Measurements from ENCODE around the gene CD44.

The CD44 gene

DNA sequence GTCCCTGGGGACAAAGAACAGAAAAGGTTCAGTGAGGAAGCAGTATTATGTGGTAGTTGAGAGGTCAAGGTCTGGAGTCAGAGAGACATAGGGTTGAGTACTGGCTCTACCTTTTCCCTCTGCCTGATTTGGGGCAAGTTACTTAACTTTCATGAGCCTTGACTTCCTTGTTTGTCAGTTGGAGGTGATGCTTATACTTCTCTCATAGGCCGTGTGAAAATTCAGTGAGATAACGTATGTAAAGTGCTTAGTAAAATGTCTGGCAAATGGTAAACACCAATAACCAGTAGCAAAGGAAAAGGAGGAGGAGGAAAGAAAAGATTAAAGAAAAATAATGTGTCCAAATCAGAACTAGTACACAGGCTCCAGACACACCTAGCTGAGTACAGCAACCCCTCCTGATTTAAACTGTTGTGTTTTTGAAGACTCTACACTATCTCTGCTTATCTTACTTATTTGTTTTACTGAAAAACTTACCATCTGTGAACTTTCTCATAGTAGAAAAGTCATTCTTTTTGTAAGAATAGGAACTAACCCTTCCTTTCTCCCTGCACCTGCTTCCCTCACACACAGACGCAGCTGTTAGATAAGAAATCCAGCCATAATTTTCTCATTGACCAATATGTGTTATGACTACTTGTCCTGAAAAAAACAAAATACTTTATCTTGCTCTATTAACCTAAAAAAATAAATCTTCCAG, 126.9 kb downstream of the CD44 start:
- Histone ChIP-seq H2AFZ (ENCODE audit: low read depth, low read length, severe bottlenecking) (no peak overlapping the region), H4K20me1 (ENCODE audit: low read depth, low read length) (no peaks in the 10 kb centered on the region), H3F3A (ENCODE audit: insufficient read depth) (no peaks in the 10 kb centered on the region), H3K27me3 (ENCODE audit: low read length) (no peaks in the 10 kb centered on the region), H3K79me2 (ENCODE audit: insufficient read depth, low read length) (no peaks in the 10 kb centered on the region), H3K9me3 (ENCODE audit: insufficient read depth, low read length) (no peaks in the 10 kb centered on the region), H3K9ac (ENCODE audit: low read length) (no peak overlapping the region), H3K9me2 (replicated peaks; ENCODE audit: insufficient read depth, low read length) (no peaks in the 10 kb centered on the region), H3K4me3 (ENCODE audit: insufficient read depth, low read length, poor library complexity, severe bottlenecking) (no peak overlapping the region), H3K36me3 (ENCODE audit: low read length) (no peaks in the 10 kb centered on the region), H3K27ac (ENCODE audit: low read depth, low read length) (no peak overlapping the region), H3K4me2 (ENCODE audit: low read depth, low read length, poor library complexity, severe bottlenecking) (no peak overlapping the region)
- TF ChIP-seq, protein P1, sequence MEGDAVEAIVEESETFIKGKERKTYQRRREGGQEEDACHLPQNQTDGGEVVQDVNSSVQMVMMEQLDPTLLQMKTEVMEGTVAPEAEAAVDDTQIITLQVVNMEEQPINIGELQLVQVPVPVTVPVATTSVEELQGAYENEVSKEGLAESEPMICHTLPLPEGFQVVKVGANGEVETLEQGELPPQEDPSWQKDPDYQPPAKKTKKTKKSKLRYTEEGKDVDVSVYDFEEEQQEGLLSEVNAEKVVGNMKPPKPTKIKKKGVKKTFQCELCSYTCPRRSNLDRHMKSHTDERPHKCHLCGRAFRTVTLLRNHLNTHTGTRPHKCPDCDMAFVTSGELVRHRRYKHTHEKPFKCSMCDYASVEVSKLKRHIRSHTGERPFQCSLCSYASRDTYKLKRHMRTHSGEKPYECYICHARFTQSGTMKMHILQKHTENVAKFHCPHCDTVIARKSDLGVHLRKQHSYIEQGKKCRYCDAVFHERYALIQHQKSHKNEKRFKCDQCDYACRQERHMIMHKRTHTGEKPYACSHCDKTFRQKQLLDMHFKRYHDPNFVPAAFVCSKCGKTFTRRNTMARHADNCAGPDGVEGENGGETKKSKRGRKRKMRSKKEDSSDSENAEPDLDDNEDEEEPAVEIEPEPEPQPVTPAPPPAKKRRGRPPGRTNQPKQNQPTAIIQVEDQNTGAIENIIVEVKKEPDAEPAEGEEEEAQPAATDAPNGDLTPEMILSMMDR (IDR thresholded peaks at IDR 0.05; ENCODE audit: insufficient read depth, low read length, poor library complexity, severe bottlenecking): no peak
- no peak for TF ChIP-seq EZH2phosphoT487 (conservative IDR thresholded peaks at IDR 0.05; ENCODE audit: low read length)

DNA sequence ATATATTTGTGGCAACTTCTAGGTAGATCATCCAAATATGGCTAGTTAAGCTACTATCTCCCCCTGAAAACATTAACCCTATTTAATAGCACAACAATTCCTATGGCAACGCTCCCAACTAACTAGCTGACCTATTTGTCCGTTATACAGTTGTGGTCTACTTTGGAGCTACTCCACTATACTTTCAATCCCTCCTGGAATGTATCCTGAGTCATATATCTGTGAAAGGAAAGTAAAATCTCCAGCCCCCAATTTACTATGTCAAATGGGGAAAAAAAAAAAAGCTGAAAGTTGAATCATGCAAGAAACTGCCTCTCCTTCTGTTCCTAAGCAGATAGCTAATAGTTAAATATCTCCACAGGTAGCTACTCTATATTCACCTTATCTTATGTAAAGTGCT, 128.5 kb downstream of the CD44 start:
- H3K4me2 ChIP-seq (ENCODE audit: low read depth, low read length, poor library complexity, severe bottlenecking): no peak overlapping the region
- H3K9ac ChIP-seq (ENCODE audit: low read length): no peak overlapping the region
- H3K36me3 ChIP-seq (ENCODE audit: low read length): no peaks in the 10 kb centered on the region
- H3K9me3 ChIP-seq (ENCODE audit: insufficient read depth, low read length): no peaks in the 10 kb centered on the region
- no peak overlapping the region for H2AFZ ChIP-seq (ENCODE audit: low read depth, low read length, severe bottlenecking)
- no peak overlapping the region for H3K4me3 ChIP-seq (ENCODE audit: insufficient read depth, low read length, poor library complexity, severe bottlenecking)
- H3K27ac ChIP-seq (ENCODE audit: low read depth, low read length): no peak overlapping the region
- H3F3A ChIP-seq (ENCODE audit: insufficient read depth): no peaks in the 10 kb centered on the region
- no peaks in the 10 kb centered on the region for H3K27me3 ChIP-seq (ENCODE audit: low read length)
- no peaks in the 10 kb centered on the region for H4K20me1 ChIP-seq (ENCODE audit: low read depth, low read length)
- H3K9me2 ChIP-seq (replicated peaks; ENCODE audit: insufficient read depth, low read length): no peaks in the 10 kb centered on the region
- H3K79me2 ChIP-seq (ENCODE audit: insufficient read depth, low read length): no peaks in the 10 kb centered on the region
- no peak for TF ChIP-seq EZH2phosphoT487 (conservative IDR thresholded peaks at IDR 0.05; ENCODE audit: low read length)
- TF ChIP-seq, protein P1 (IDR thresholded peaks at IDR 0.05; ENCODE audit: insufficient read depth, low read length, poor library complexity, severe bottlenecking): no peak

DNA sequence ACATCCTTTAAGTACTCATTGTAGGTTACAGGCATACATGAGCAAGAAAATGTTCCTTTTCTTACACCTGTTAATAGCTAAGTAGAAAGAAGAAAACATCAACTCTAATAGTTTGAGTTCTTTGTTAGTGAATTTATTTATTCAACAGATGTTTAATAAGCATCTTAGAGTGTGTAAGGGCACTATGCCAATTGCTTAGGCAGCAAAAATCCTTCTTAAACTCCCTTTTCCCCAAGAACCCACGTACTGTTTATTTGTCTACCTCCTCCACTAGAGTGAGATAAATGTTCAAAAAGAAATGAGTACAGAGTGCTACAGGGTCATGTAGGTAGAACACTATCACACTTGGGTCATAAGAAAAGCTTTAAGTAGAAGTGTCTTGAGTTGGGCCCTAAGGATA, 131.4 kb downstream of the CD44 start:
- H3K27me3 ChIP-seq (ENCODE audit: low read length): no peaks in the 10 kb centered on the region
- no peaks in the 10 kb centered on the region for H3K9me3 ChIP-seq (ENCODE audit: insufficient read depth, low read length)
- H3K79me2 ChIP-seq (ENCODE audit: insufficient read depth, low read length): no peaks in the 10 kb centered on the region
- H3K9ac ChIP-seq (ENCODE audit: low read length): no peak overlapping the region
- H3F3A ChIP-seq (ENCODE audit: insufficient read depth): no peaks in the 10 kb centered on the region
- H3K27ac ChIP-seq (ENCODE audit: low read depth, low read length): no peak overlapping the region
- H3K9me2 ChIP-seq (replicated peaks; ENCODE audit: insufficient read depth, low read length): no peaks in the 10 kb centered on the region
- H3K36me3 ChIP-seq (ENCODE audit: low read length): no peaks in the 10 kb centered on the region
- H2AFZ ChIP-seq (ENCODE audit: low read depth, low read length, severe bottlenecking): no peak overlapping the region
- TF ChIP-seq, protein P1 (IDR thresholded peaks at IDR 0.05; ENCODE audit: insufficient read depth, low read length, poor library complexity, severe bottlenecking): no peak
- no peak overlapping the region for H3K4me2 ChIP-seq (ENCODE audit: low read depth, low read length, poor library complexity, severe bottlenecking)
- no peak overlapping the region for H3K4me3 ChIP-seq (ENCODE audit: insufficient read depth, low read length, poor library complexity, severe bottlenecking)
- no peaks in the 10 kb centered on the region for H4K20me1 ChIP-seq (ENCODE audit: low read depth, low read length)

Data from SU-DHL-6 (cell line).